HG03469 (cell line): ENCODE data around the gene PTPRE.

Source experiments
- ATAC-seq: cut with Tn5 transposase; IDR thresholded peaks from one replicate; pipeline ENCODE4 v1.9.1; 2021; ENCODE audit warnings: mild to moderate bottlenecking, moderate library complexity, moderate number of reproducible peaks; ENCODE audit not compliant: unreplicated experiment

Gene PTPRE

GRCh38 chr10:127906548-127907377 is at the start of gene PTPRE:
Gene PTPRE (plus strand): TSS chr10:127907103. CDS start chr10:128040882, 133,779 bp downstream.
- ATAC-seq, result peak; percentile 77

GRCh38 chr10:127860592-127860991 is 46.3 kb upstream of the PTPRE start:
- no peak for ATAC-seq

GRCh38 chr10:127863231-127863825 is 43.6 kb upstream of the PTPRE start:
- ATAC-seq, result no peak

GRCh38 chr10:127866276-127867013 is 40.5 kb upstream of the PTPRE start:
- no peak for ATAC-seq

- ATAC-seq, result no peak
These were observed 39.1 kb upstream of the PTPRE start for GRCh38 chr10:127867805-127868204.

GRCh38 chr10:127869329-127869728 is 37.6 kb upstream of the PTPRE start:
- ATAC-seq, result no peak

- no peak for ATAC-seq
These were observed 35.3 kb upstream of the PTPRE start for GRCh38 chr10:127871631-127872010.

- no peak for ATAC-seq
These were observed 34.7 kb upstream of the PTPRE start for GRCh38 chr10:127872011-127872761.

GRCh38 chr10:127872871-127873600 is 33.9 kb upstream of the PTPRE start:
- ATAC-seq, result no peak

- ATAC-seq, result no peak
These were observed 32.9 kb upstream of the PTPRE start for GRCh38 chr10:127873901-127874470.

GRCh38 chr10:127874671-127875448 is 32.0 kb upstream of the PTPRE start:
- no peak for ATAC-seq

GRCh38 chr10:127875449-127875765 is 31.5 kb upstream of the PTPRE start:
- ATAC-seq, result no peak

- no peak for ATAC-seq
These were observed 31.0 kb upstream of the PTPRE start for GRCh38 chr10:127875916-127876315.

- ATAC-seq, result no peak
These were observed 29.8 kb upstream of the PTPRE start for GRCh38 chr10:127877116-127877515.

- ATAC-seq, result no peak
These were observed 29.2 kb upstream of the PTPRE start for GRCh38 chr10:127877699-127878098.

GRCh38 chr10:127878475-127879055 is 28.3 kb upstream of the PTPRE start:
- ATAC-seq, result no peak

GRCh38 chr10:127880557-127880956 is 26.3 kb upstream of the PTPRE start:
- ATAC-seq, result no peak

- ATAC-seq, result no peak
These were observed 25.6 kb upstream of the PTPRE start for GRCh38 chr10:127881262-127881661.

- no peak for ATAC-seq
These were observed 24.5 kb upstream of the PTPRE start for GRCh38 chr10:127882391-127882790.
